AG04450 (cell line): ENCODE data around the gene TRPM5. TPM values are rescaled to one million over a fixed set of nuclear protein-coding genes. Genes with fewer than 3 reads are reported as not detected.

Experiments used
- CTCF ChIA-PET: fragments of 300-600, 350-600 bp; formaldehyde crosslinking; extraction: SDS; loops from one replicate; lab custom pipeline; 2022; ENCODE audit warnings: antibody characterized with exemption, inconsistent platforms; lab: Charles Lee
- POLR2A ChIA-PET: fragments of 350-600 bp; formaldehyde crosslinking; extraction: SDS; loops from one replicate; lab custom pipeline; 2021; ENCODE audit warnings: antibody characterized with exemption, inconsistent platforms; lab: Yijun Ruan, JAX
- DNase-seq: peaks from one replicate; pipeline ENCODE4 v3.0.0-alpha.2; 2011; ENCODE audit warnings: low read depth, low spot score
- H3K27ac ChIP-seq: one replicate; pipeline ENCODE4 v1.5.1; 2012; ENCODE audit warnings: low read depth, low read length, control low read depth
- H3K27me3 ChIP-seq: one replicate; pipeline ENCODE4 v1.6.0; 2012; ENCODE audit warnings: low read length; ENCODE audit not compliant: control insufficient read depth, insufficient read depth
- H3K4me3 ChIP-seq: 2 replicates; pipeline ENCODE4 v1.5.1; 2011; ENCODE audit warnings: mild to moderate bottlenecking, low read depth, low read length, control low read depth
- H3K9me3 ChIP-seq: 2 replicates; pipeline ENCODE4 v1.5.1; 2012; ENCODE audit warnings: low read length; ENCODE audit not compliant: control insufficient read depth, insufficient read depth
- polyA minus RNA-seq: library from RNA; depleted of rRNA, polyadenylated mRNA; stranded (reverse); fragments of >200 nt; gene quantifications from 2 replicates; pipeline ENCODE4 v1.2.3, GENCODE V29; 2011; rRNA and poly(A)+ RNA removed
- polyA plus RNA-seq: library from polyadenylated mRNA; depleted of rRNA; stranded (reverse); fragments of >200 nt; gene quantifications from 2 replicates; pipeline ENCODE4 v1.2.3, GENCODE V29; 2011; rRNA removed
- TF ChIP-seq, protein P1 (sequence below): IDR thresholded peaks from 2 replicates; pipeline ENCODE4 v1.5.1; 2011; ENCODE audit warnings: low read depth, low read length, control low read depth, inconsistent platforms

Gene TRPM5, protein sequence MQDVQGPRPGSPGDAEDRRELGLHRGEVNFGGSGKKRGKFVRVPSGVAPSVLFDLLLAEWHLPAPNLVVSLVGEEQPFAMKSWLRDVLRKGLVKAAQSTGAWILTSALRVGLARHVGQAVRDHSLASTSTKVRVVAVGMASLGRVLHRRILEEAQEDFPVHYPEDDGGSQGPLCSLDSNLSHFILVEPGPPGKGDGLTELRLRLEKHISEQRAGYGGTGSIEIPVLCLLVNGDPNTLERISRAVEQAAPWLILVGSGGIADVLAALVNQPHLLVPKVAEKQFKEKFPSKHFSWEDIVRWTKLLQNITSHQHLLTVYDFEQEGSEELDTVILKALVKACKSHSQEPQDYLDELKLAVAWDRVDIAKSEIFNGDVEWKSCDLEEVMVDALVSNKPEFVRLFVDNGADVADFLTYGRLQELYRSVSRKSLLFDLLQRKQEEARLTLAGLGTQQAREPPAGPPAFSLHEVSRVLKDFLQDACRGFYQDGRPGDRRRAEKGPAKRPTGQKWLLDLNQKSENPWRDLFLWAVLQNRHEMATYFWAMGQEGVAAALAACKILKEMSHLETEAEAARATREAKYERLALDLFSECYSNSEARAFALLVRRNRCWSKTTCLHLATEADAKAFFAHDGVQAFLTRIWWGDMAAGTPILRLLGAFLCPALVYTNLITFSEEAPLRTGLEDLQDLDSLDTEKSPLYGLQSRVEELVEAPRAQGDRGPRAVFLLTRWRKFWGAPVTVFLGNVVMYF (N-terminal part only)
- polyA plus RNA-seq (not detected in 2 replicates), polyA minus RNA-seq (not detected in 2 replicates)

DNA sequence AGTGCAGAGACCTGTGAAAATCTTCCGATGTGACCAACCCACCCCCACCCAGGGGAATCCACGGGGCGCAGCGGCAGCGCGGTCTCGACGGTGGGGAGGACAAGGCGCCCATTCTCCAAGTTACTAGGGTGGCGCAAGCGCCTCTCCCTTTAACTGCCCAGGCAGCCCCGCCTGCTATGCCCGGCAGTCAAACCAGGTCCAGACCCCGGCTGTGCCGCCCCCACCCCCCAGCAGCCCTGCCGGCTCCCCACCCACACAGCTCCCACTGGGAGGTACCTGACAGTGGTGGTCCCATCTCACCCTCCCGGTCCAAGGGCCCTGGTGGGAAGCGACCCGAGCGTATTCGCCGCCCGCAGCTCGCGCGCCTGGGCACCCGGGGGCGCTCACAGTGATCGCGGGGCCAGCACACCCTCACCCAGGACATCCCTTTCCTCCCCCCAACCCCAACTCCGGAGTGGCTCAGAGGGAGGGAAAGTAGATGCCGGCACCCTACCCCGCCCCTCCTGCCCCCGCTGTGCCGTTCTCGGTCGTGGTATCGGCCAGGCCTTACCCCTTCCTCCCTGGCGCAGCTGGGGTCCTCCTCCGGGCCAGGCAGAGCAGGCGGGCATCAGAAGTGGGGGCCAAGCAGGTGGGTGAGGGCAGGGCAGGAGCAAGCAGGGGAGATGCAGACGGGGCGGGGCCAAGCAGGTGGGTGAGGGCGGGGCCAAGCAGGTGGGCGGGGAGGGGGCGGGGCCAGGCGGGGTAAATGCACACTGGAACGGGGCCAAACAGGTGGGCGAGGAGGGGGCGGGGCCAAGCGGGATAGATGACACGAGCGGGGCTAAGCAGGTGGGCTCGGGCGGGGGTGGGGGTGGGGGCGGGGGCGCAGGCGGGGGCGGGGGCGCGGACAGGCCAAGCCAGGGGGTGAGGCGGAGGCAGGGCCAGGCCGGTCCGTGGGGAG, at the start of gene TRPM5:
Gene TRPM5, minus strand, starts transcription at position 634 of the 940 bp plus-strand sequence. CDS start 21,478 bp downstream, outside the sequence.
- ChIA-PET CTCF (no interaction called here), POLR2A (no interaction called here)
- no peak for DNase-seq
- no peaks in the 10 kb centered on the region; the same call in 1 of the 2 replicates for H3K9me3 ChIP-seq
- TF ChIP-seq, protein P1, sequence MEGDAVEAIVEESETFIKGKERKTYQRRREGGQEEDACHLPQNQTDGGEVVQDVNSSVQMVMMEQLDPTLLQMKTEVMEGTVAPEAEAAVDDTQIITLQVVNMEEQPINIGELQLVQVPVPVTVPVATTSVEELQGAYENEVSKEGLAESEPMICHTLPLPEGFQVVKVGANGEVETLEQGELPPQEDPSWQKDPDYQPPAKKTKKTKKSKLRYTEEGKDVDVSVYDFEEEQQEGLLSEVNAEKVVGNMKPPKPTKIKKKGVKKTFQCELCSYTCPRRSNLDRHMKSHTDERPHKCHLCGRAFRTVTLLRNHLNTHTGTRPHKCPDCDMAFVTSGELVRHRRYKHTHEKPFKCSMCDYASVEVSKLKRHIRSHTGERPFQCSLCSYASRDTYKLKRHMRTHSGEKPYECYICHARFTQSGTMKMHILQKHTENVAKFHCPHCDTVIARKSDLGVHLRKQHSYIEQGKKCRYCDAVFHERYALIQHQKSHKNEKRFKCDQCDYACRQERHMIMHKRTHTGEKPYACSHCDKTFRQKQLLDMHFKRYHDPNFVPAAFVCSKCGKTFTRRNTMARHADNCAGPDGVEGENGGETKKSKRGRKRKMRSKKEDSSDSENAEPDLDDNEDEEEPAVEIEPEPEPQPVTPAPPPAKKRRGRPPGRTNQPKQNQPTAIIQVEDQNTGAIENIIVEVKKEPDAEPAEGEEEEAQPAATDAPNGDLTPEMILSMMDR = no peak
- H3K27ac ChIP-seq = no peak within 1 kb of the TSS
- peaks cover 34% of the 10 kb centered on the region for H3K27me3 ChIP-seq
- no peak within 1 kb of the TSS for H3K4me3 ChIP-seq

DNA sequence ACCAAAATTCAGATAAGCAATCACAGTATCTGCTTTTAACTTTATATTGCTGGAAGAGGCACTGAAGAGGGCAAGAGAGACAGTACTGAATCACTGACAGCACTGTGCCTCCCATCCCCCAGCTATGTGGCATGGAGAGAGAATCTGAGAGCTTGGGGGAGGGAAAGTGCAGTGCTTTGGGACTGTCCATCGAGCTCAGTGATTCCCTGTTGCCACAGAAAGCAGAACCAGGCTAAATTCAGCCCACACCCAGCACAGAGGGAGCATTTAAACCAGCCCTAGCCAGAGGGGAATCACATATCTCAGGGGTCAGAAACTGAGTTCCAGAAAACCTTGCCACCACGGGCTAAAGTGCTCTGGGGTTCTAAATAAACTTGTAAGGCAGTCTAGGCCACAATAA, 44.8 kb upstream of the TRPM5 start:
- POLR2A ChIA-PET = no interaction called here
- TF ChIP-seq, protein P1 = no peak
- Histone ChIP-seq H3K27me3 (peaks cover 9% of the 10 kb centered on the region), H3K4me3 (no peak overlapping the region), H3K9me3 (no peaks in the 10 kb centered on the region), H3K27ac (no peak overlapping the region)
- CTCF ChIA-PET = no interaction called here
- DNase-seq = no peak

DNA sequence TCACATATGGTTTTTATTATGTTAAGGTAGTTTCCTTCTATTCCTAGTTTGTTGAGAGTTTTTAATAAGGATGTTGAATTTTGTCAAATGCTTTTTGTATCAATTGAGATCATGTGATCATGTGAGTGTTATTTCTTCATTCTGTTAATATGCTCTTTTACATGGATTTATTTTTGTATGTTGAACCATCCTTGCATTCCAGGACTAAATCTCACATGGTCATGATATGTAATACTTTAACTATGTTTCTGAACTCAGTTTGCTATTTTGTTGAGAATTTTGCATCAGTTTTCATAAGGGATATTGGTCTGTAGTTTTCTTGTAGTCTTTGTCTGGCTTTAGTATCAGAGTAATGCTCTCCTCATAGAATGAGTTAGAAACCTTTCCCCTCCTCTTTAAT, 43.7 kb upstream of the TRPM5 start:
- POLR2A ChIA-PET = no interaction called here
- CTCF ChIA-PET = no interaction called here
- no peaks in the 10 kb centered on the region for H3K9me3 ChIP-seq
- DNase-seq = no peak
- H3K4me3 ChIP-seq = no peak overlapping the region
- TF ChIP-seq, protein P1 = no peak
- peaks cover 13% of the 10 kb centered on the region for H3K27me3 ChIP-seq
- no peak overlapping the region for H3K27ac ChIP-seq

DNA sequence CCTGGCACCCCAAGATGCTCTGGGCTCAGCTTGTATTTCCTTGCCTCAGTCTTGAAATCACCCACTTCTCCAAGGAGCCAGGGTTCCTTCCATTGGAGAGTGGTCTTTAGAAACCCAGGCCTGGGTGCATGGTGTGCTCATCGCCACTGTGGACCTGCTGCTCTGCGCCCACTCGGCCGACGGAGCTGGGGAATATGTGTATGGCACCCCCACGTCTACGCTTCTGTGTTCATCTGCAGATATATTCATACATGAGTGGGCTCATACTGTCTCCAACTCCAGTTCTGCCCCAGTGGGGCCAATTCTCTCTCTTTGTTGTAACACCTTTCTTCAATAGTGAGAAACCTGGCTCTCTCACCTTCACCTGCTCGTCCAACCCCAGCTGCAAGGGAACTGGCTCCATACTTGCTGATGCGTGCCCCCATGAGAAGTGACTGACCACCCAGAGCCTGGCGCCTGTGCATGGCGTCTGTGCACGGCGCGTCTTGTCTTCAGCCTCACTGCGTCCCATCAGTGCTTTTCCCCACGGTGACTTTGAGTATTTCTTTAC, 40.3 kb upstream of the TRPM5 start:
- ChIA-PET POLR2A (no interaction called here), CTCF (no interaction called here)
- H3K9me3 ChIP-seq = no peaks in the 10 kb centered on the region
- DNase-seq = no peak
- peaks cover 17% of the 10 kb centered on the region for H3K27me3 ChIP-seq
- H3K27ac ChIP-seq = no peak overlapping the region
- TF ChIP-seq, protein P1 = no peak
- no peak overlapping the region for H3K4me3 ChIP-seq
